Transverse colon (tissue), 4 donors: ENCODE data around the gene CREB3. TPM values are rescaled to one million over a fixed set of nuclear protein-coding genes. Genes with fewer than 3 reads are reported as not detected.

Experiments used
- DNase-seq: peaks from one replicate; pipeline ENCODE4 v3.0.0-alpha.2; 2019
- H3K27ac ChIP-seq, 4 donors: fragments of 200-600 bp; sonication (generic); 2 replicates each; pipeline ENCODE4 v1.5.1; 2016 to 2018; ENCODE audit warnings: inconsistent platforms in 4 of 4
- H3K27me3 ChIP-seq: fragments of 200-600 bp; sonication (generic); 2 replicates; pipeline ENCODE4 v1.5.1; 2017; ENCODE audit warnings: inconsistent platforms
- H3K36me3 ChIP-seq, 4 donors: fragments of 200-600 bp; sonication (generic); 2 replicates each; pipeline ENCODE4 v1.5.1; 2017 to 2019; ENCODE audit warnings: inconsistent platforms in 4 of 4
- H3K4me1 ChIP-seq, 4 donors: fragments of 200-600 bp; sonication (generic); 2 replicates each; pipeline ENCODE4 v1.5.1; 2017 to 2020; ENCODE audit warnings: inconsistent platforms in 4 of 4
- H3K4me3 ChIP-seq, 4 donors: fragments of 200-600 bp; sonication (generic); 1 replicate in 1 of 4; 2 replicates in 3 of 4; pipeline versions ENCODE4 v1.5.1 to v1.6.1; 2017 to 2019; ENCODE audit warnings: inconsistent platforms in 4 of 4
- H3K9me3 ChIP-seq, 2 donors: fragments of 200-600 bp; sonication (generic); 2 replicates each; pipeline ENCODE4 v1.5.1; 2017 to 2019; ENCODE audit warnings: inconsistent platforms in 2 of 2
- EP300 ChIP-seq: sonication (generic); formaldehyde crosslinking; IDR thresholded peaks from one replicate; pipeline ENCODE4 v1.6.1; 2017; ENCODE audit warnings: antibody characterized with exemption, low read depth
- POLR2A ChIP-seq: fragments of 450-650 bp; IDR thresholded peaks from one replicate; pipeline ENCODE4 v1.6.1; 2016; ENCODE audit warnings: antibody characterized with exemption, mild to moderate bottlenecking, moderate library complexity
- POLR2AphosphoS5 ChIP-seq, 3 donors: sonication (generic); formaldehyde crosslinking; IDR thresholded peaks; one replicate each; pipeline ENCODE4 v1.6.1; 2016; ENCODE audit warnings: antibody characterized with exemption in 3 of 3
- WGBS, 2 donors: methylation state at CpG; one replicate each; pipeline ENCODE4 v1.1.5; 2018; ENCODE audit warnings: low coverage in 1 of 2; 5-methylcytosine and 5-hydroxymethylcytosine counted together
- in situ Hi-C, 4 donors: fragments of 200-750 bp; cut with MboI; loops; one replicate each; pipeline versions ENCODE4 v1.15.0 to v1.15.1; 2017; ENCODE audit warnings: low sequenced_read_pairs in 3 of 4, low pct_ligation_motif_present in 1 of 4, low pct_unique_long_range_greater_than_20kb in 1 of 4
- intact Hi-C: fragments of 100-400 bp; cut with DNase I; formaldehyde crosslinking; loops from one replicate; pipeline ENCODE4 v1.15.1; 2023; ENCODE audit warnings: low total_unique reads
- total RNA-seq, 4 donors: library from RNA; depleted of rRNA; stranded (reverse); fragments of >200 nt; gene quantifications; one replicate each; pipeline ENCODE4 v1.1.0, GENCODE V29; 2016
- TF ChIP-seq, protein P1 (sequence below), 5 experiments: fragments of 200-600 bp in 3 of 5; fragments of 450-650 bp in 2 of 5; sonication (generic) in 3 of 5; IDR thresholded peaks; 1 replicate in 2 of 5; 2 replicates in 3 of 5; pipeline ENCODE4 v1.5.1; 2016 to 2017; ENCODE audit warnings: antibody characterized with exemption in 5 of 5, inconsistent platforms in 3 of 5, mild to moderate bottlenecking in 2 of 5, moderate library complexity in 1 of 5

The CREB3 gene
- total RNA-seq, 4 donors from 2014 or later, result 22.4 to 69.7 (median 45.5) TPM

DNA sequence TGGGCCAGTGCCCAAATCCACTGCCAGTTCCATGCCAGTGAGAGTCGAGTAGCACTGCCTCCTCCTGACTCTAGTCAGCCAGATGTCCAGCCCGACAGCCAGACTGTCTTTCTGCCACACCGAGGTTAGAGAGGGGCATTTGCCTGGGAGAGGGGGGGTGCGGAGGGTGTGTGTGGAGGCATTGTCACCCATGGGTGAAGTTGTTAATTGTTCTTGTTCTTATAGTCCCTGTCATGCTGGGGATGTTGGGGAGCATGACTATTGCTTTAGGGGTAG, 17.7 kb downstream of the CREB3 start:
- Histone ChIP-seq H3K27ac (peak overlapping the region; percentile 92 to 97 (median 94)), H3K4me1 (peaks cover 6 to 39% (median 37%) of the 10 kb centered on the region in 4 donors), H3K4me3 (peak overlapping the region; percentile 20 to 93 (median 72)), H3K36me3 (peaks cover 0 to 24% (median 10%) of the 10 kb centered on the region in 4 donors), H3K9me3 (no peaks in the 10 kb centered on the region), H3K27me3 (no peaks in the 10 kb centered on the region)
- DNase-seq, result no peak
- WGBS, 2 donors, result 55 to 72% methylated on average over 2 to 4 of the region's 4 CpGs
- intact Hi-C loops, result no loop called here
- in situ Hi-C loops, result no loop called here
- TF ChIP-seq POLR2A, result no peak
- TF ChIP-seq POLR2AphosphoS5 (IDR thresholded peaks at IDR 0.05), result no peak
- TF ChIP-seq, protein P1, sequence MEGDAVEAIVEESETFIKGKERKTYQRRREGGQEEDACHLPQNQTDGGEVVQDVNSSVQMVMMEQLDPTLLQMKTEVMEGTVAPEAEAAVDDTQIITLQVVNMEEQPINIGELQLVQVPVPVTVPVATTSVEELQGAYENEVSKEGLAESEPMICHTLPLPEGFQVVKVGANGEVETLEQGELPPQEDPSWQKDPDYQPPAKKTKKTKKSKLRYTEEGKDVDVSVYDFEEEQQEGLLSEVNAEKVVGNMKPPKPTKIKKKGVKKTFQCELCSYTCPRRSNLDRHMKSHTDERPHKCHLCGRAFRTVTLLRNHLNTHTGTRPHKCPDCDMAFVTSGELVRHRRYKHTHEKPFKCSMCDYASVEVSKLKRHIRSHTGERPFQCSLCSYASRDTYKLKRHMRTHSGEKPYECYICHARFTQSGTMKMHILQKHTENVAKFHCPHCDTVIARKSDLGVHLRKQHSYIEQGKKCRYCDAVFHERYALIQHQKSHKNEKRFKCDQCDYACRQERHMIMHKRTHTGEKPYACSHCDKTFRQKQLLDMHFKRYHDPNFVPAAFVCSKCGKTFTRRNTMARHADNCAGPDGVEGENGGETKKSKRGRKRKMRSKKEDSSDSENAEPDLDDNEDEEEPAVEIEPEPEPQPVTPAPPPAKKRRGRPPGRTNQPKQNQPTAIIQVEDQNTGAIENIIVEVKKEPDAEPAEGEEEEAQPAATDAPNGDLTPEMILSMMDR (IDR thresholded peaks at IDR 0.05), result no peak
- no peak for TF ChIP-seq EP300

DNA sequence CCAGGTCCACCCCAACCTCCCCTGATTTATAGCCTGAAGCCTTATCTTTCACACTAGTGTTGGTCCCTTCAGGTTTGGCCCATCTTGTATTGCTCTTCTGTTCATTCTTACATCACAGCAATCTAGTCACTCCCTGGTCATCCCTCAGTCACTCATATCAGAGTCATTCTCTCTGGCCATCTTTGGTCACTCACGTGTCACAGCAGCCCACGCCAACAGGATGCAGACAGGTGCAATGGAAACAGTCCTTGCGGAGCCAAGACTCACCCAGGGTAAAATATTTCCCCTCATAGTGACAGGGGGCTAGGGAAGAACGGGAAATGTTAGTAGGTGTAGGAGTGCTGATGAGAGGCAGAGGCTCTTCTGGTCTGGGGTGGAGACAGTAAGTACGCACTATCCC, 21.0 kb downstream of the CREB3 start:
- Histone ChIP-seq H3K4me3 (no peak overlapping the region), H3K27ac (no peak overlapping the region), H3K27me3 (no peaks in the 10 kb centered on the region), H3K4me1 (peaks cover 4 to 27% (median 24%) of the 10 kb centered on the region in 4 donors), H3K9me3 (no peaks in the 10 kb centered on the region), H3K36me3 (peaks cover 0 to 24% (median 10%) of the 10 kb centered on the region in 4 donors)
- DNase-seq, result no peak
- 93% methylated on average over 5 of the region's 5 CpGs; no CpG with 5 or more reads in 1 of the 2 donors for WGBS, 2 donors
- intact Hi-C loops, result no loop called here
- TF ChIP-seq EP300 (no peak), POLR2A (no peak), POLR2AphosphoS5 (IDR thresholded peaks at IDR 0.05) (no peak)
- TF ChIP-seq, protein P1 (IDR thresholded peaks at IDR 0.05), result no peak
- in situ Hi-C loops, result no loop called here

DNA sequence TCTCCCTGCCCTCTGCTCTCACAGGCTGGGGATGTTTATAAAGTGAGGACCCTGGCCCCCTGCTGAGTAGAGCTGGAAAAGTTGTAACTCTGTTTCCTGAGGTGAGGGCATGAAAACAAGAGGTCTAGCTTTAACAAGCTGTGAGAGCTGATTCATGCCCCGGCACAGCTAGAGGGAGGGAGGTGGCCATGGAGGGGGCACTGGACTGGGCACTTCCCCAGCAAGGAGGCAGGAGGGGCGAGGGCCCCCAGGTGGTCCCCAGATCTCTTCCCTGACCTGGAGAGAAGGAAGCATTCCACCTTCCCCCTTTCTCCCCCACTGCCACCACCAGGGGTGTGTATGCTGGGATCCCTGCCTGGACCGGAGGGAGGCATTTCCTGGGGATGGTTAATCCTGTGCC, 21.8 kb downstream of the CREB3 start, which contains the start of gene MSMP:
Gene MSMP, minus strand, starts transcription at position 13 of the 400 bp plus-strand sequence. CDS start 147 bp downstream, outside the sequence.
- in situ Hi-C loops (no loop called here), intact Hi-C loops (no loop called here)
- no peak for DNase-seq
- Histone ChIP-seq H3K36me3 (peaks cover 0 to 24% (median 10%) of the 10 kb centered on the region in 4 donors), H3K27ac (no peak within 1 kb of the TSS), H3K9me3 (no peaks in the 10 kb centered on the region), H3K4me3 (no peak within 1 kb of the TSS), H3K27me3 (no peaks in the 10 kb centered on the region), H3K4me1 (peaks cover 11 to 34% (median 27%) of the 10 kb centered on the region in 4 donors)
- 60 to 80% methylated on average over 1 to 3 of the region's 3 CpGs for WGBS, 2 donors
- TF ChIP-seq EP300, result no peak
- TF ChIP-seq, protein P1 (IDR thresholded peaks at IDR 0.05), result no peak
- TF ChIP-seq POLR2AphosphoS5 (IDR thresholded peaks at IDR 0.05), result no peak
- TF ChIP-seq POLR2A, result no peak

DNA sequence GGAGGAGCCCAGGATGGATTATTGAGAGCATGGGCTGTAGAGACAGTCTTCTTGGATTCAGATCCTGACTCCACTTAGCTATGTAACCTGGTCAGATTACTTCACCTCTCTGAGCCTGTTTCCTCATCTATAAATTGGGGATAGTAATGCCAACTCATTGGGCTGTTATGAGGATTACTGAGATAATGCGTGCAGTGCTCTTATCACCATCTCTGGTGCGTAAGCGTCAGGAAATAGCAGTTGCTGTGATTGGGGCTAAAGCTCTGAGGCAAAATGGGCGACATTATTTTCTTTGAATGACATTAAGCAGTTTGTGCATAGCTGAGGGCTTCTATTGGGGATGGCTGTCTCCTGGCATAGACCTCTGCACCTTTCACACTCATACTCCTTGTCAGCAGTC, 22.6 kb downstream of the CREB3 start:
- Histone ChIP-seq H3K36me3 (peaks cover 0 to 24% (median 10%) of the 10 kb centered on the region in 4 donors), H3K27ac (no peak overlapping the region), H3K27me3 (no peaks in the 10 kb centered on the region), H3K4me1 (peaks cover 11 to 31% (median 21%) of the 10 kb centered on the region in 4 donors), H3K9me3 (no peaks in the 10 kb centered on the region), H3K4me3 (no peak overlapping the region)
- TF ChIP-seq POLR2A (no peak), POLR2AphosphoS5 (IDR thresholded peaks at IDR 0.05) (no peak), EP300 (no peak)
- TF ChIP-seq, protein P1 (IDR thresholded peaks at IDR 0.05), result no peak
- intact Hi-C loops, result no loop called here
- in situ Hi-C loops, result no loop called here
- 97% methylated on average over 4 of the region's 4 CpGs; no CpG with 5 or more reads in 1 of the 2 donors for WGBS, 2 donors
- DNase-seq, result no peak
